ENCODE data around the gene SMAD6.

Gene SMAD6

GRCh38 chr15:66724732-66725463 is 22.9 kb downstream of the SMAD6 start:
- no peak for TF ChIP-seq POLR2A (IDR thresholded peaks at IDR 0.05; ENCODE audit: low read depth, low read length)
- FAIRE-seq (no peak), DNase-seq (ENCODE audit: insufficient read length, low spot score) (no peak)

GRCh38 chr15:66725464-66725785 is 23.4 kb downstream of the SMAD6 start:
- FAIRE-seq (no peak), DNase-seq (ENCODE audit: insufficient read length, low spot score) (no peak)
- no peak for TF ChIP-seq POLR2A (IDR thresholded peaks at IDR 0.05; ENCODE audit: low read depth, low read length)

- FAIRE-seq (no peak), DNase-seq (ENCODE audit: insufficient read length, low spot score) (no peak)
- TF ChIP-seq POLR2A (IDR thresholded peaks at IDR 0.05; ENCODE audit: low read depth, low read length), result no peak
These were observed 24.4 kb downstream of the SMAD6 start for GRCh38 chr15:66726386-66726785.

GRCh38 chr15:66729331-66729951 is 27.4 kb downstream of the SMAD6 start:
- FAIRE-seq, result no peak
- no peak for DNase-seq (ENCODE audit: insufficient read length, low spot score)
- TF ChIP-seq POLR2A (IDR thresholded peaks at IDR 0.05; ENCODE audit: low read depth, low read length), result no peak

GRCh38 chr15:66730168-66731021 is 28.4 kb downstream of the SMAD6 start:
- DNase-seq (ENCODE audit: insufficient read length, low spot score), result no peak
- no peak for TF ChIP-seq POLR2A (IDR thresholded peaks at IDR 0.05; ENCODE audit: low read depth, low read length)

GRCh38 chr15:66733976-66734375 is 31.9 kb downstream of the SMAD6 start:
- no peak for DNase-seq (ENCODE audit: insufficient read length, low spot score)
- no peak for TF ChIP-seq POLR2A (IDR thresholded peaks at IDR 0.05; ENCODE audit: low read depth, low read length)
- no peak for FAIRE-seq

More at GRCh38 chr15:66730168-66731021, 28.4 kb downstream of the SMAD6 start:
- no peak for FAIRE-seq

GRCh38 chr15:66734961-66735908 is 33.2 kb downstream of the SMAD6 start:
- DNase-seq (ENCODE audit: insufficient read length, low spot score) (no peak), FAIRE-seq (no peak)
- no peak for TF ChIP-seq POLR2A (IDR thresholded peaks at IDR 0.05; ENCODE audit: low read depth, low read length)

- DNase-seq (ENCODE audit: insufficient read length, low spot score) (no peak), FAIRE-seq (no peak)
- TF ChIP-seq POLR2A (IDR thresholded peaks at IDR 0.05; ENCODE audit: low read depth, low read length), result no peak
These were observed 33.9 kb downstream of the SMAD6 start for GRCh38 chr15:66735909-66736305.

GRCh38 chr15:66737243-66738010 is 35.4 kb downstream of the SMAD6 start:
- DNase-seq (ENCODE audit: insufficient read length, low spot score), result no peak
- no peak for TF ChIP-seq POLR2A (IDR thresholded peaks at IDR 0.05; ENCODE audit: low read depth, low read length)
- FAIRE-seq, result no peak

GRCh38 chr15:66738116-66738515 is 36.1 kb downstream of the SMAD6 start:
- FAIRE-seq (no peak), DNase-seq (ENCODE audit: insufficient read length, low spot score) (no peak)
- no peak for TF ChIP-seq POLR2A (IDR thresholded peaks at IDR 0.05; ENCODE audit: low read depth, low read length)

- TF ChIP-seq POLR2A (IDR thresholded peaks at IDR 0.05; ENCODE audit: low read depth, low read length), result no peak
- DNase-seq (ENCODE audit: insufficient read length, low spot score), result no peak
- FAIRE-seq, result no peak
These were observed 36.6 kb downstream of the SMAD6 start for GRCh38 chr15:66738595-66738994.

- TF ChIP-seq POLR2A (IDR thresholded peaks at IDR 0.05; ENCODE audit: low read depth, low read length), result no peak
- no peak for DNase-seq (ENCODE audit: insufficient read length, low spot score)
- FAIRE-seq, result no peak
These were observed 37.3 kb downstream of the SMAD6 start for GRCh38 chr15:66739287-66739686.

GRCh38 chr15:66740802-66741201 is 38.8 kb downstream of the SMAD6 start:
- no peak for TF ChIP-seq POLR2A (IDR thresholded peaks at IDR 0.05; ENCODE audit: low read depth, low read length)
- no peak for FAIRE-seq
- DNase-seq (ENCODE audit: insufficient read length, low spot score), result no peak
